HepG2 (cell line): ENCODE results near the gene ZNF524.

ENCODE experiments used
- EHMT2 ChIP-seq: fragments of 200-600 bp; sonication (generic); IDR thresholded peaks from 2 replicates; pipeline ENCODE4 v1.7.0; 2017; ENCODE audit warnings: antibody characterized with exemption, low read depth, low read length, borderline replicate concordance
- KLF13 ChIP-seq: sonication (generic); formaldehyde crosslinking; IDR thresholded peaks from 2 replicates; pipeline ENCODE4 v1.4.0; 2020; ENCODE audit warnings: mild to moderate bottlenecking, missing genetic modification reagents
- TIGD3 ChIP-seq: sonication (generic); formaldehyde crosslinking; IDR thresholded peaks from 2 replicates; pipeline ENCODE4 v1.5.1; 2020; ENCODE audit warnings: mild to moderate bottlenecking, missing genetic modification reagents, borderline replicate concordance
- YY1 ChIP-seq: IDR thresholded peaks from 2 replicates; pipeline ENCODE4 v1.6.1; 2011; ENCODE audit warnings: low read length, low read depth, moderate library complexity, mild to moderate bottlenecking; ENCODE audit not compliant: insufficient read depth, insufficient replicate concordance
- ZNF251 ChIP-seq: sonication (generic); formaldehyde crosslinking; IDR thresholded peaks from 2 replicates; pipeline ENCODE4 v1.9.0; 2021; ENCODE audit warnings: mild to moderate bottlenecking, missing genetic modification reagents
- ZNF274 ChIP-seq: sonication (generic); formaldehyde crosslinking; IDR thresholded peaks from 2 replicates; pipeline ENCODE4 v1.5.1; 2020; ENCODE audit warnings: mild to moderate bottlenecking, missing genetic modification reagents
- ZNF292 ChIP-seq: sonication (generic); formaldehyde crosslinking; IDR thresholded peaks from 2 replicates; pipeline ENCODE4 v1.8.1; 2022; ENCODE audit warnings: mild to moderate bottlenecking, low read depth, missing genetic modification reagents, borderline replicate concordance
- ZNF512 ChIP-seq: sonication (generic); formaldehyde crosslinking; IDR thresholded peaks from 2 replicates; pipeline ENCODE4 v1.4.0; 2020; ENCODE audit warnings: mild to moderate bottlenecking, missing genetic modification reagents
- ZNF549 ChIP-seq: sonication (generic); formaldehyde crosslinking; IDR thresholded peaks from 2 replicates; pipeline ENCODE4 v1.5.0; 2020; ENCODE audit warnings: missing genetic modification reagents
- TF ChIP-seq, protein P1 (sequence below): sonication (generic); formaldehyde crosslinking; IDR thresholded peaks from 2 replicates; pipeline ENCODE4 v1.5.0; 2020; ENCODE audit warnings: mild to moderate bottlenecking, missing genetic modification reagents, moderate library complexity
- TF ChIP-seq, protein P2 (sequence below): sonication (generic); formaldehyde crosslinking; IDR thresholded peaks from 2 replicates; pipeline ENCODE4 v1.4.0; 2020; ENCODE audit warnings: missing genetic modification reagents

DNA sequence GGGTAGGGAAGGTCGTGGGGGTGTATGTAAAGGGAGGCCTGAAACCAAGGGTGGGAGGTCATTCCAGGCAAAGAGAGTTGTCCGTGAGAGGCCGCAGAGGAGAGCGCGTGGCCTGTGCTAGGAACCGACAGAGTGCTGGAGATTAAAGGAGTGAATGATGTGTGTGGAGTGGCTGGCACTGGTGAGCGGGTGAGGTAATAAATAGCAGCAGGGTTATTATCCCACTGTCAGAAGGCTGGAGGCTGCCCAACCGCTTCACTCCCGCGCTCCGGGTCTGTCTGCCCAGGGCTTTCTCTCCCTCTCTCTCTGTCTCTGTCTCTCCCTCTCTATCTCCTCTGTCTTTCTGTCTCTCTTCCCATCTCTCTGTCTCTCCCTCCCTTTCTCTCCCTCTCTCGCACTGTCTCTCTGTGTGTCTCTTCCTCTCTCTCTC, 36.8 kb upstream of the ZNF524 start:
- TF ChIP-seq KLF13, result no peak
- TF ChIP-seq TIGD3 (CRISPR knock-in tag), result no peak
- TF ChIP-seq, protein P1, sequence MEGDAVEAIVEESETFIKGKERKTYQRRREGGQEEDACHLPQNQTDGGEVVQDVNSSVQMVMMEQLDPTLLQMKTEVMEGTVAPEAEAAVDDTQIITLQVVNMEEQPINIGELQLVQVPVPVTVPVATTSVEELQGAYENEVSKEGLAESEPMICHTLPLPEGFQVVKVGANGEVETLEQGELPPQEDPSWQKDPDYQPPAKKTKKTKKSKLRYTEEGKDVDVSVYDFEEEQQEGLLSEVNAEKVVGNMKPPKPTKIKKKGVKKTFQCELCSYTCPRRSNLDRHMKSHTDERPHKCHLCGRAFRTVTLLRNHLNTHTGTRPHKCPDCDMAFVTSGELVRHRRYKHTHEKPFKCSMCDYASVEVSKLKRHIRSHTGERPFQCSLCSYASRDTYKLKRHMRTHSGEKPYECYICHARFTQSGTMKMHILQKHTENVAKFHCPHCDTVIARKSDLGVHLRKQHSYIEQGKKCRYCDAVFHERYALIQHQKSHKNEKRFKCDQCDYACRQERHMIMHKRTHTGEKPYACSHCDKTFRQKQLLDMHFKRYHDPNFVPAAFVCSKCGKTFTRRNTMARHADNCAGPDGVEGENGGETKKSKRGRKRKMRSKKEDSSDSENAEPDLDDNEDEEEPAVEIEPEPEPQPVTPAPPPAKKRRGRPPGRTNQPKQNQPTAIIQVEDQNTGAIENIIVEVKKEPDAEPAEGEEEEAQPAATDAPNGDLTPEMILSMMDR, result no peak
- TF ChIP-seq EHMT2, result no peak
- TF ChIP-seq ZNF549 (CRISPR knock-in tag), result no peak
- no peak for TF ChIP-seq ZNF251 (CRISPR knock-in tag)
- TF ChIP-seq ZNF292 (CRISPR knock-in tag), result no peak
- TF ChIP-seq, protein P2, sequence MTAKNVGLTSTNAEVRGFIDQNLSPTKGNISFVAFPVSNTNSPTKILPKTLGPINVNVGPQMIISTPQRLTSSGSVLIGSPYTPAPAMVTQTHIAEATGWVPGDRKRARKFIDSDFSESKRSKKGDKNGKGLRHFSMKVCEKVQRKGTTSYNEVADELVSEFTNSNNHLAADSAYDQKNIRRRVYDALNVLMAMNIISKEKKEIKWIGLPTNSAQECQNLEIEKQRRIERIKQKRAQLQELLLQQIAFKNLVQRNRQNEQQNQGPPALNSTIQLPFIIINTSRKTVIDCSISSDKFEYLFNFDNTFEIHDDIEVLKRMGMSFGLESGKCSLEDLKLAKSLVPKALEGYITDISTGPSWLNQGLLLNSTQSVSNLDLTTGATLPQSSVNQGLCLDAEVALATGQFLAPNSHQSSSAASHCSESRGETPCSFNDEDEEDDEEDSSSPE (CRISPR knock-in tag), result no peak
- TF ChIP-seq ZNF512 (CRISPR knock-in tag), result no peak
- no peak for TF ChIP-seq ZNF274 (CRISPR knock-in tag)
- TF ChIP-seq YY1, result no peak
